HG03280 (cell line): ENCODE results near the gene RNASEL.
"Not testable (repeated sequence)": the region's sequence is repeated elsewhere in the genome, so short reads cannot be mapped to it uniquely, and the experiment has no call there.

Source experiments
- ATAC-seq: cut with Tn5 transposase; IDR thresholded peaks from one replicate; pipeline ENCODE4 v1.9.1; 2021; ENCODE audit warnings: mild to moderate bottlenecking, moderate library complexity; ENCODE audit not compliant: unreplicated experiment

Gene RNASEL

GRCh38 chr1:182567629-182568028 lies 21.4 kb downstream of the RNASEL start:
- ATAC-seq = no peak

GRCh38 chr1:182565537-182565936 lies 23.5 kb downstream of the RNASEL start:
- no peak for ATAC-seq

- ATAC-seq = no peak
Measured at GRCh38 chr1:182564406-182565004, 24.6 kb downstream of the RNASEL start.

GRCh38 chr1:182563095-182563494 lies 26.0 kb downstream of the RNASEL start:
- ATAC-seq = no peak

- ATAC-seq = no peak
Measured at GRCh38 chr1:182561456-182561855, 27.6 kb downstream of the RNASEL start.

GRCh38 chr1:182560392-182560984 lies 28.6 kb downstream of the RNASEL start:
- no peak for ATAC-seq

GRCh38 chr1:182556279-182556678 lies 32.8 kb downstream of the RNASEL start:
- ATAC-seq = no peak

- no peak for ATAC-seq
Measured at GRCh38 chr1:182555493-182555892, 33.6 kb downstream of the RNASEL start.

GRCh38 chr1:182552527-182552926 lies 36.5 kb downstream of the RNASEL start:
- ATAC-seq = no peak

GRCh38 chr1:182549811-182550210 lies 39.2 kb downstream of the RNASEL start:
- ATAC-seq = no peak

GRCh38 chr1:182549346-182549745 lies 39.7 kb downstream of the RNASEL start:
- no peak for ATAC-seq

GRCh38 chr1:182533896-182534295 lies 55.2 kb downstream of the RNASEL start:
- no peak for ATAC-seq

- not testable (repeated sequence) for ATAC-seq
Measured at GRCh38 chr1:182528206-182528605, 60.9 kb downstream of the RNASEL start.

- no peak for ATAC-seq
Measured at GRCh38 chr1:182527680-182528079, 61.4 kb downstream of the RNASEL start.

- ATAC-seq = no peak
Measured at GRCh38 chr1:182525342-182525741, 63.7 kb downstream of the RNASEL start.
